DND-41 (cell line): Measurements from ENCODE around the gene GLB1L3.

Source experiments
- EZH2 ChIP-seq: IDR thresholded peaks from 3 replicates; pipeline ENCODE4 v1.6.1; 2012; ENCODE audit warnings: borderline replicate concordance, low read depth, mild to moderate bottlenecking, moderate library complexity, low read length, inconsistent platforms; ENCODE audit not compliant: severe bottlenecking
- TF ChIP-seq, protein P1 (sequence below): IDR thresholded peaks from 2 replicates; pipeline ENCODE4 v1.5.1; 2012; ENCODE audit warnings: borderline replicate concordance, low read length, moderate library complexity, mild to moderate bottlenecking; ENCODE audit not compliant: poor library complexity, severe bottlenecking; ENCODE audit errors: extremely low read depth

DNA sequence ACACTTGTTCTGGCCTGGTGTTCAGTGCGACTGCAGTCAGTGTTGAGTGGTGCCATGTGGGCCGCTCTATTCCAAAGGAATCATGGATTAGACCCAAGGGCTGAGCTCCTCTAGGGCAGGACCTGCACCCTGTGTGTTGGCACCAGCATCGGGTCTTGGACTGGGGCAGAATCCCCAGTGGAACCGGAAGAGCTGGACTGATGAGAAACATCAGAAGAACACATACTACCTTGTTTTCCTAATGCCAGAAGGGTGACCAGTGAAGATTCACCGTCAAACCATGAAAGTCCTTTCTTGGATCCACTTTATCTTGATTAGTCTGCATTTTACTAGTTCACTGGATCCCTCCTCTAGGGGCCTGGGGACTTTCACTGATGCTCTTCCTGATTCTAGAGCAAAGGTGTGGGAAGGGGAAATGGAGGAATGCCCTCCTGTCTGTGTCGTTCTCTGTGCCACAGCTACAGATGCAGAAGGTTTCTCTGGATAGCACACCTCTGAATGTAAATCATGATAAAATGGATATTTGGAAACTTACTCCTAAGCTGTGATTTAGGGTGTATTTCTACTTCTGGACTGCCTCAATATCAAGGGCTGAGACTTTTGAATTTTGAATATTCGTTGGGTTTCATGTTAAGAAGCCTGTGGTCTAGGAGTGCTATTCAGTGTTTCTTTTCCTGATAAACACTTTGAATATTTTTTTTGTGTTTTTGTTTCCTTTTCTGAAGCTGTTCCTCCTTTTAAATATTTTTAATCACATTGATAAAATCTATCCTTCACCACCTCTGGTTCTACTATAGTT lies 11.0 kb upstream of the GLB1L3 start:
- TF ChIP-seq, protein P1, sequence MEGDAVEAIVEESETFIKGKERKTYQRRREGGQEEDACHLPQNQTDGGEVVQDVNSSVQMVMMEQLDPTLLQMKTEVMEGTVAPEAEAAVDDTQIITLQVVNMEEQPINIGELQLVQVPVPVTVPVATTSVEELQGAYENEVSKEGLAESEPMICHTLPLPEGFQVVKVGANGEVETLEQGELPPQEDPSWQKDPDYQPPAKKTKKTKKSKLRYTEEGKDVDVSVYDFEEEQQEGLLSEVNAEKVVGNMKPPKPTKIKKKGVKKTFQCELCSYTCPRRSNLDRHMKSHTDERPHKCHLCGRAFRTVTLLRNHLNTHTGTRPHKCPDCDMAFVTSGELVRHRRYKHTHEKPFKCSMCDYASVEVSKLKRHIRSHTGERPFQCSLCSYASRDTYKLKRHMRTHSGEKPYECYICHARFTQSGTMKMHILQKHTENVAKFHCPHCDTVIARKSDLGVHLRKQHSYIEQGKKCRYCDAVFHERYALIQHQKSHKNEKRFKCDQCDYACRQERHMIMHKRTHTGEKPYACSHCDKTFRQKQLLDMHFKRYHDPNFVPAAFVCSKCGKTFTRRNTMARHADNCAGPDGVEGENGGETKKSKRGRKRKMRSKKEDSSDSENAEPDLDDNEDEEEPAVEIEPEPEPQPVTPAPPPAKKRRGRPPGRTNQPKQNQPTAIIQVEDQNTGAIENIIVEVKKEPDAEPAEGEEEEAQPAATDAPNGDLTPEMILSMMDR: no peak
- TF ChIP-seq EZH2: no peak
